ENCODE data around the gene RAB9B. TPM values are rescaled to one million over a fixed set of nuclear protein-coding genes. Genes with fewer than 3 reads are reported as not detected.
"Not testable (repeated sequence)": the region's sequence is repeated elsewhere in the genome, so short reads cannot be mapped to it uniquely, and the experiment has no call there.

The RAB9B gene
- total and polyA plus RNA-seq, 9 donors: 3.7 to 23.8 (median 12.6) TPM

GRCh38 chrX:103818842-103819619 is 13.0 kb downstream of the RAB9B start:
- H3K27ac ChIP-seq: no peak overlapping the region
- WGBS, 3 donors: 46 to 51% (median 50%) methylated on average over 7 of the region's 7 CpGs

GRCh38 chrX:103817502-103817901 is 14.6 kb downstream of the RAB9B start:
- DNase-seq: no peak
- Histone ChIP-seq H3K36me3 (no peaks in the 10 kb centered on the region), H3K4me1 (ENCODE audit: insufficient read depth) (no peaks in the 10 kb centered on the region), H3K27me3 (no peaks in the 10 kb centered on the region), H3K27ac (no peak overlapping the region), H3K4me3 (no peak overlapping the region), H3K9me3 (no peaks in the 10 kb centered on the region)
- intact Hi-C loops (cut with DNase I): loop anchor here (5.0 to 10.0 kb wide), 4 partner anchors 103 to 285 kb away; partner anchors contain the start of gene TMEM31 (in 1 of the 4)
- no peak for TF ChIP-seq POLR2A (IDR thresholded peaks at IDR 0.05)
- TF ChIP-seq, protein P1, sequence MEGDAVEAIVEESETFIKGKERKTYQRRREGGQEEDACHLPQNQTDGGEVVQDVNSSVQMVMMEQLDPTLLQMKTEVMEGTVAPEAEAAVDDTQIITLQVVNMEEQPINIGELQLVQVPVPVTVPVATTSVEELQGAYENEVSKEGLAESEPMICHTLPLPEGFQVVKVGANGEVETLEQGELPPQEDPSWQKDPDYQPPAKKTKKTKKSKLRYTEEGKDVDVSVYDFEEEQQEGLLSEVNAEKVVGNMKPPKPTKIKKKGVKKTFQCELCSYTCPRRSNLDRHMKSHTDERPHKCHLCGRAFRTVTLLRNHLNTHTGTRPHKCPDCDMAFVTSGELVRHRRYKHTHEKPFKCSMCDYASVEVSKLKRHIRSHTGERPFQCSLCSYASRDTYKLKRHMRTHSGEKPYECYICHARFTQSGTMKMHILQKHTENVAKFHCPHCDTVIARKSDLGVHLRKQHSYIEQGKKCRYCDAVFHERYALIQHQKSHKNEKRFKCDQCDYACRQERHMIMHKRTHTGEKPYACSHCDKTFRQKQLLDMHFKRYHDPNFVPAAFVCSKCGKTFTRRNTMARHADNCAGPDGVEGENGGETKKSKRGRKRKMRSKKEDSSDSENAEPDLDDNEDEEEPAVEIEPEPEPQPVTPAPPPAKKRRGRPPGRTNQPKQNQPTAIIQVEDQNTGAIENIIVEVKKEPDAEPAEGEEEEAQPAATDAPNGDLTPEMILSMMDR (IDR thresholded peaks at IDR 0.05): peak; percentile 49 to 56 (median 49)
- WGBS, 3 donors: 16 to 22% (median 21%) methylated on average over 5 of the region's 5 CpGs

More at GRCh38 chrX:103818842-103819619, 13.0 kb downstream of the RAB9B start:
- no peaks in the 10 kb centered on the region for H3K4me1 ChIP-seq (ENCODE audit: insufficient read depth)
- intact Hi-C loops (cut with DNase I): loop anchor here (5.0 to 10.0 kb wide), 4 partner anchors 104 to 287 kb away; partner anchors contain the start of gene TMEM31 (in 1 of the 4)
- H3K9me3 ChIP-seq: no peaks in the 10 kb centered on the region
- no peaks in the 10 kb centered on the region for H3K36me3 ChIP-seq
- no peaks in the 10 kb centered on the region for H3K27me3 ChIP-seq
- no peak overlapping the region for H3K4me3 ChIP-seq
- no peak for DNase-seq
- TF ChIP-seq EP300 (IDR thresholded peaks at IDR 0.05) (no peak), POLR2A (IDR thresholded peaks at IDR 0.05) (no peak)
- TF ChIP-seq, protein P1 (IDR thresholded peaks at IDR 0.05): no peak

GRCh38 chrX:103817101-103817500 is 15.0 kb downstream of the RAB9B start:
- not testable (repeated sequence) for H3K27ac ChIP-seq; DNase-seq; H3K4me1 ChIP-seq (ENCODE audit: insufficient read depth); H3K27me3 ChIP-seq; H3K4me3 ChIP-seq; H3K36me3 ChIP-seq; H3K9me3 ChIP-seq
- intact Hi-C loops (cut with DNase I): loop anchor here (5.0 to 10.0 kb wide), 4 partner anchors 102 to 285 kb away; partner anchors contain the start of gene TMEM31 (in 1 of the 4)
- 35 to 41% (median 40%) methylated on average over 5 of the region's 5 CpGs for WGBS, 3 donors

DNA sequence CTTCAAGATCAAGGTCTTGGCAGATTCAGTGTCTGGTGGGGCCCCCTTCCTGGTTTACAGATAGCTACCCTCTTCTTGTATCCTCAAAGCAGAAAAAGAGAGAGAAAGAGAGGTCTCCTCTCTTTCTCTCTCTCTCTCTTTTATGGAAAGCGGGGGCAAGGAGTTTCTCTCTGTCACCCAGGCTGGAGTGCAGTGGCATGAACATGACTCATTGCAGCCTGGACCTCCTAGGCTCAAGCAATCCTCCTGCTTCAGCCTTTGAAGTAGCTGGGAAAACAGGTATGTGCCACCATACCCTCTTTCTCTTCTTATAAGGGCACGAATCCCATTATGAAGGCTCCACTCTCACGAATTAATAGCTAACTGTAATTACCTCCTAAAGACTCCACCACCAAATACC is 20.2 kb downstream of the RAB9B start:
- WGBS, 3 donors: 72 to 82% (median 73%) methylated on average over 3 of the region's 3 CpGs

More for the DNA sequence above, 20.2 kb downstream of the RAB9B start:
- no peaks in the 10 kb centered on the region for H3K36me3 ChIP-seq
- no peak overlapping the region for H3K4me3 ChIP-seq
- TF ChIP-seq EP300 (IDR thresholded peaks at IDR 0.05) (no peak), POLR2A (IDR thresholded peaks at IDR 0.05) (no peak)
- TF ChIP-seq, protein P1 (IDR thresholded peaks at IDR 0.05): no peak
- H3K27ac ChIP-seq: no peak overlapping the region
- no peaks in the 10 kb centered on the region for H3K27me3 ChIP-seq
- intact Hi-C loops (cut with DNase I): loop anchor here (10.0 kb wide), 3 partner anchors 97 to 277 kb away; partner anchors contain the start of gene TMEM31 (in 1 of the 4)
- H3K4me1 ChIP-seq (ENCODE audit: insufficient read depth): peaks cover 1% of the 10 kb centered on the region
- no peak for DNase-seq
- H3K9me3 ChIP-seq: no peaks in the 10 kb centered on the region
